ENCODE results near the gene FBN1.

Gene FBN1

GRCh38 chr15:48366584-48367312 is 278.8 kb downstream of the FBN1 start:
- DNase-seq (ENCODE audit: low read depth) = no peak

- no peak for DNase-seq (ENCODE audit: low read depth)
These were observed 279.9 kb downstream of the FBN1 start for GRCh38 chr15:48365575-48365974.

- DNase-seq (ENCODE audit: low read depth) = no peak
These were observed 282.0 kb downstream of the FBN1 start for GRCh38 chr15:48363474-48363873.

- no peak for DNase-seq (ENCODE audit: low read depth)
These were observed 283.8 kb downstream of the FBN1 start for GRCh38 chr15:48361685-48362084.

DNA sequence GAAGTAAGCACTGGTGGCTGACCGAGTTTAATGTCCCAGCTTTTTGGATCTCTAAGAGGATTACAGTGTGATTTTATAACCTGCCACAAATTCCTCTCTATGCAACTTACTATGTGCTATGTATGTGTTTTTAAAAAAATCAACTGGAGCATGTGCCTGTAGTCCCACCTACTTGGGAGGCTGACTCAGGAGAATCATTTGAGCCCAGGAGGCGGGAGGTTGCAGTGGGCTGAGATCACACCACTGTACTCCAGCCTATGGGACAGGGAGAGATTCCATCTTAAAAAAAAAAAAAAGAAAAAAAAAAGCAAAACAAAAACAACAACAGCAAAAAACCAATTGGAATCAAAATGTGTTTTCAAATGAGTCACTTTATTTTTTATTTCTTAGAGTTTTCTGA is 284.7 kb downstream of the FBN1 start:
- no peak for DNase-seq (ENCODE audit: low read depth)
